HCT116 (cell line): ENCODE measurements around the gene MAGEA11. TPM values are rescaled to one million over a fixed set of nuclear protein-coding genes. Genes with fewer than 3 reads are reported as not detected.

Experiments used
- ATAC-seq: fragments of 200-7000 bp; cut with Tn5 transposase; 2 replicates; pipeline ENCODE4 v1.9.1; 2020; ENCODE audit warnings: mild to moderate bottlenecking, moderate library complexity
- BruUV-seq: library from RNA; stranded (reverse); fragments of 400-500 nt; replicated peaks from 2 replicates; lab custom pipeline; 2021; lab: Mats Ljungman, UMichigan
- CTCF ChIA-PET: fragments of 300-600 bp; sonication (Branson Sonifier 250); formaldehyde crosslinking; loops from one replicate; lab custom pipeline; 2021; ENCODE audit warnings: antibody characterized with exemption; lab: Charles Lee
- POLR2A ChIA-PET: fragments of 300-600, 350-600 bp; sonication (Branson Sonifier 250); formaldehyde crosslinking; loops from one replicate; lab custom pipeline; 2021; ENCODE audit warnings: antibody characterized with exemption; lab: Charles Lee
- RAD21 ChIA-PET, 2 experiments: fragments of 300-600 bp; sonication (Branson Sonifier 250); formaldehyde crosslinking; loops; one replicate each; lab custom pipeline; 2023; ENCODE audit warnings: low total read pairs in 2 of 2; ENCODE audit not compliant: uncharacterized antibody in 2 of 2, unreplicated experiment in 2 of 2, low non-redundant PET in 1 of 2; lab: Charles Lee
- DNase-seq: peaks from one replicate; pipeline ENCODE4 v3.0.0-alpha.2; 2010; ENCODE audit warnings: low read depth, low spot score
- H2AFZ ChIP-seq: fragments of 200-600 bp; shearing (Covaris generic), sonication (generic); 2 replicates; pipeline ENCODE4 v1.6.1; 2017; ENCODE audit warnings: low read depth, mixed run types, mixed read lengths, antibody characterized with exemption, low read length; ENCODE audit not compliant: poor library complexity, severe bottlenecking
- H3K27ac ChIP-seq: 2 replicates; pipeline ENCODE4 v1.5.1; 2012; ENCODE audit warnings: low read depth, low read length
- H3K27me3 ChIP-seq: fragments of 200-600 bp; sonication (generic); 2 replicates; pipeline ENCODE4 v1.6.1; 2016; ENCODE audit warnings: mixed run types, low read length, mixed read lengths; ENCODE audit not compliant: insufficient read depth
- H3K36me3 ChIP-seq, 2 experiments: fragments of 200-500 bp in 1 of 2; fragments of 200-600 bp in 1 of 2; sonication (Bioruptor generic) in 1 of 2; sonication (generic) in 1 of 2; 2 replicates each; pipeline versions ENCODE4 v1.5.1 to v1.6.1; 2014 to 2016; ENCODE audit warnings: low read length in 2 of 2, inconsistent platforms in 1 of 2, mixed read lengths in 1 of 2, mixed run types in 1 of 2; ENCODE audit not compliant: insufficient read depth in 2 of 2, control insufficient read depth in 1 of 2
- H3K4me1 ChIP-seq, 2 experiments: fragments of 200-600 bp in 1 of 2; sonication (generic) in 1 of 2; 2 replicates each; pipeline versions ENCODE4 v1.5.1 to v1.6.1; 2012 to 2017; ENCODE audit warnings: low read length in 2 of 2, inconsistent platforms in 1 of 2, mild to moderate bottlenecking in 1 of 2, mixed read lengths in 1 of 2, mixed run types in 1 of 2, moderate library complexity in 1 of 2; ENCODE audit not compliant: insufficient read depth in 2 of 2, control insufficient read depth in 1 of 2
- H3K4me2 ChIP-seq: fragments of 200-600 bp; sonication (generic); 2 replicates; pipeline ENCODE4 v1.6.1; 2017; ENCODE audit warnings: mixed run types, low read length, mixed read lengths
- H3K4me3 ChIP-seq, 2 experiments: fragments of 200-600 bp in 1 of 2; sonication (generic) in 1 of 2; replicated peaks in 1 of 2; 2 replicates each; pipeline ENCODE4 v1.5.1; 2011 to 2016; ENCODE audit warnings: low read length in 2 of 2, control low read depth in 1 of 2, low read depth in 1 of 2, mild to moderate bottlenecking in 1 of 2, mixed read lengths in 1 of 2, mixed run types in 1 of 2
- H3K79me2 ChIP-seq: fragments of 200-600 bp; sonication (generic); 2 replicates; pipeline ENCODE4 v1.6.1; 2017; ENCODE audit warnings: mild to moderate bottlenecking, mixed run types, low read length, moderate library complexity, mixed read lengths; ENCODE audit not compliant: insufficient read depth
- H3K9ac ChIP-seq: fragments of 200-600 bp; sonication (generic); 2 replicates; pipeline ENCODE4 v1.6.1; 2016; ENCODE audit warnings: low read length, mixed read lengths
- H3K9me2 ChIP-seq: fragments of 200-600 bp; sonication (generic), shearing (Covaris generic); 2 replicates; pipeline ENCODE4 v1.6.1; 2017; ENCODE audit warnings: mixed run types, mild to moderate bottlenecking, moderate library complexity; ENCODE audit not compliant: insufficient read depth
- H3K9me3 ChIP-seq, 2 experiments: fragments of 200-500 bp in 1 of 2; fragments of 200-600 bp in 1 of 2; sonication (Bioruptor generic) in 1 of 2; sonication (generic) in 1 of 2; 2 replicates each; pipeline ENCODE4 v1.6.1; 2014 to 2017; ENCODE audit warnings: low read length in 2 of 2, mixed read lengths in 2 of 2, inconsistent platforms in 1 of 2, low read depth in 1 of 2, mild to moderate bottlenecking in 1 of 2, mixed run types in 1 of 2, moderate library complexity in 1 of 2; ENCODE audit not compliant: control insufficient read depth in 1 of 2, insufficient read depth in 1 of 2
- H4K20me1 ChIP-seq: fragments of 200-600 bp; sonication (generic), shearing (Covaris generic); 2 replicates; pipeline ENCODE4 v1.6.1; 2017; ENCODE audit warnings: mixed run types, mild to moderate bottlenecking, moderate library complexity; ENCODE audit not compliant: insufficient read depth
- CEBPB ChIP-seq: IDR thresholded peaks from 2 replicates; pipeline ENCODE4 v1.6.1; 2012; ENCODE audit warnings: low read depth
- CTCF ChIP-seq, 3 experiments: fragments of 200-600 bp in 1 of 3; sonication (generic) in 1 of 3; IDR thresholded peaks in 2 of 3; conservative IDR thresholded peaks in 1 of 3; 2 replicates each; pipeline ENCODE4 v1.5.1; 2012 to 2017; ENCODE audit warnings: low read depth in 2 of 3, low read length in 2 of 3, antibody characterized with exemption in 1 of 3, borderline replicate concordance in 1 of 3, control low read depth in 1 of 3, mild to moderate bottlenecking in 1 of 3, mixed read lengths in 1 of 3, mixed run types in 1 of 3, moderate library complexity in 1 of 3; ENCODE audit not compliant: insufficient read depth in 1 of 3
- MAX ChIP-seq: IDR thresholded peaks from 2 replicates; pipeline ENCODE4 v1.6.1; 2012
- RAD21 ChIP-seq: IDR thresholded peaks from 2 replicates; pipeline ENCODE4 v1.6.1; 2012; ENCODE audit warnings: low read depth, mild to moderate bottlenecking
- REST ChIP-seq: IDR thresholded peaks from 2 replicates; pipeline ENCODE4 v1.6.1; 2012; ENCODE audit warnings: low read depth
- SRF ChIP-seq: IDR thresholded peaks from 2 replicates; pipeline ENCODE4 v1.6.1; 2012; ENCODE audit warnings: low read depth
- TCF7L2 ChIP-seq: IDR thresholded peaks from 2 replicates; pipeline ENCODE4 v1.7.0; 2011; ENCODE audit warnings: borderline replicate concordance, inconsistent platforms; ENCODE audit not compliant: insufficient read depth, insufficient read length; ENCODE audit errors: extremely low read depth
- intact Hi-C: fragments of 100-400 bp; cut with micrococcal nuclease; formaldehyde crosslinking; loops from 2 replicates; pipeline ENCODE4 v1.10.0; 2022
- total RNA-seq: library from RNA; stranded (reverse); gene quantifications from one replicate; pipeline ENCODE4 v1.2.1, GENCODE V29; 2021; ENCODE audit not compliant: unreplicated experiment

Gene MAGEA11
- total RNA-seq, 1 experiment from 2014 or later, result not detected

GRCh38 chrX:149712831-149713230 is 971 bp downstream of the MAGEA11 start (continued):
- TF ChIP-seq REST, result no peak
- no peak for TF ChIP-seq CTCF (IDR thresholded peaks at IDR 0.05 in 2 of 3, conservative IDR thresholded peaks at IDR 0.05 in 1 of 3; ENCODE audit: borderline replicate concordance in 1 of 3, insufficient read depth in 1 of 3, low read depth in 2 of 3, low read length in 2 of 3)

- Histone ChIP-seq H3K79me2 (no peaks in the 10 kb centered on the region), H3K36me3 (no peaks in the 10 kb centered on the region), H3K9ac (no peak overlapping the region), H3K27ac (no peak overlapping the region), H4K20me1 (no peaks in the 10 kb centered on the region), H3K9me3 (no peaks in the 10 kb centered on the region), H3K4me1 (no peaks in the 10 kb centered on the region), H3K4me3 (no peak overlapping the region), H3K9me2 (no peaks in the 10 kb centered on the region), H2AFZ (no peak overlapping the region), H3K4me2 (no peak overlapping the region), H3K27me3 (no peaks in the 10 kb centered on the region)
- CTCF ChIA-PET, result no interaction called here
- intact Hi-C loops, result no loop called here
- POLR2A ChIA-PET, result no interaction called here
- DNase-seq (no peak), ATAC-seq (no peak)
- no peak for TF ChIP-seq CEBPB
- TF ChIP-seq TCF7L2, result no peak
- no peak for TF ChIP-seq SRF
- no peak for TF ChIP-seq MAX
- TF ChIP-seq RAD21, result no peak
- RAD21 ChIA-PET, result no interaction called here
- no TSS peak for BruUV-seq
These were observed 1.6 kb downstream of the MAGEA11 start for GRCh38 chrX:149713279-149714050.
